ENCODE results near the gene SVEP1. TPM values are rescaled to one million over a fixed set of nuclear protein-coding genes. Genes with fewer than 3 reads are reported as not detected.

SVEP1 gene
- total RNA-seq, 1 experiment from 2014 or later, result 0.45 TPM

DNA sequence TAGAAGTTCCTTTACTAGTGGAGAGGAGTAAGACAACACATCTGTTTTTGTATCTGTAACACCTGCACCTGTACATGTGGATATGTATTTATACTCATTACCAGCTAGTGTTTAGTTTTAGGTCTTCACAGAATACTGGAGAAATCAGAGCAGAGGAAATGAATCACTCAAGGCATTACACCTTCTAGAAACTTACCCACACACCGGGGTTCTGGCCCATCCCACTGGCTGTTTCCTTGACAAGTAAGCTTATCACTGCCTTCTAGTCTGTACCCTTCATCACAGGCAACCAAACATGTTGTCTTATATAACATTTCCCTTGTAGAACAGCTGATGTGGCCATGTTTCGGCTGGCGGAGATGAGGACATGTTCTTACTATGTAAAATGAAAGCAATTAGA lies 76.7 kb downstream of the SVEP1 start:
- ChIA-PET CTCF (no interaction called here), POLR2A (ENCODE audit: low non-redundant PET) (no interaction called here)
- TF ChIP-seq EZH2 (IDR thresholded peaks at IDR 0.05; ENCODE audit: borderline replicate concordance, low read depth, low read length, poor library complexity, severe bottlenecking), result no peak
- TF ChIP-seq, protein P1, sequence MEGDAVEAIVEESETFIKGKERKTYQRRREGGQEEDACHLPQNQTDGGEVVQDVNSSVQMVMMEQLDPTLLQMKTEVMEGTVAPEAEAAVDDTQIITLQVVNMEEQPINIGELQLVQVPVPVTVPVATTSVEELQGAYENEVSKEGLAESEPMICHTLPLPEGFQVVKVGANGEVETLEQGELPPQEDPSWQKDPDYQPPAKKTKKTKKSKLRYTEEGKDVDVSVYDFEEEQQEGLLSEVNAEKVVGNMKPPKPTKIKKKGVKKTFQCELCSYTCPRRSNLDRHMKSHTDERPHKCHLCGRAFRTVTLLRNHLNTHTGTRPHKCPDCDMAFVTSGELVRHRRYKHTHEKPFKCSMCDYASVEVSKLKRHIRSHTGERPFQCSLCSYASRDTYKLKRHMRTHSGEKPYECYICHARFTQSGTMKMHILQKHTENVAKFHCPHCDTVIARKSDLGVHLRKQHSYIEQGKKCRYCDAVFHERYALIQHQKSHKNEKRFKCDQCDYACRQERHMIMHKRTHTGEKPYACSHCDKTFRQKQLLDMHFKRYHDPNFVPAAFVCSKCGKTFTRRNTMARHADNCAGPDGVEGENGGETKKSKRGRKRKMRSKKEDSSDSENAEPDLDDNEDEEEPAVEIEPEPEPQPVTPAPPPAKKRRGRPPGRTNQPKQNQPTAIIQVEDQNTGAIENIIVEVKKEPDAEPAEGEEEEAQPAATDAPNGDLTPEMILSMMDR (conservative IDR thresholded peaks at IDR 0.05; ENCODE audit: low read depth, low read length), result no peak
- BruUV-seq (replicated peaks), result no TSS peak
- intact Hi-C loops (cut with micrococcal nuclease; ENCODE audit: unreplicated experiment), result no loop called here
- H3K27ac ChIP-seq (ENCODE audit: low read depth, low read length, poor library complexity, severe bottlenecking), result no peak overlapping the region
- no peaks in the 10 kb centered on the region for H3K36me3 ChIP-seq (ENCODE audit: insufficient read depth, low read length, poor library complexity, severe bottlenecking)
- peaks cover 14% of the 10 kb centered on the region for H3K27me3 ChIP-seq (replicated peaks; ENCODE audit: insufficient read depth, low read depth, low read length, poor library complexity)
- no peak overlapping the region for H3K4me3 ChIP-seq (ENCODE audit: low read depth, low read length, poor library complexity, severe bottlenecking)
- no peaks in the 10 kb centered on the region for H3K9me3 ChIP-seq (ENCODE audit: low read depth, low read length, poor library complexity, severe bottlenecking)
- DNase-seq (ENCODE audit: low spot score), result no peak
- H3K4me1 ChIP-seq (ENCODE audit: insufficient read depth, low read length, poor library complexity, severe bottlenecking), result no peaks in the 10 kb centered on the region

DNA sequence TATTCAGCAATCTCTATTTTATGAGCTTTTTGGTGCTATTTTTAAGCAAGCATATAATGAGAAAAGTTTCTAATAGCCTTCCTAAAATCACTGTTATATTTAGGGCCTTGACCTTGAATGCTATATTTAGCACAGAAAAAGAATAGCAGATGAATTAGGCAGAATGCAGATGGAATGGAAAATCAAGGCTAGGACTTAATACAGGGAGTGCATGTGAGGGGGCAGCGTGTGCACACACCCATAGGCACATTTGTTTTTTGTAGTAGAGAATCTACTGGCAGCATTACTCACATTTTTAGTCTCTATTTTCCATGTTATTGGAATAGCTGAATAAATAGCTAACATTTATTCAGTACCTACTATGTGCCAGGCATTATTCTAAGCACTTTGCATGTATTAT lies 79.9 kb downstream of the SVEP1 start:
- ChIA-PET POLR2A (ENCODE audit: low non-redundant PET) (no interaction called here), CTCF (no interaction called here)
- Histone ChIP-seq H3K4me3 (ENCODE audit: low read depth, low read length, poor library complexity, severe bottlenecking) (no peak overlapping the region), H3K36me3 (ENCODE audit: insufficient read depth, low read length, poor library complexity, severe bottlenecking) (no peaks in the 10 kb centered on the region), H3K4me1 (ENCODE audit: insufficient read depth, low read length, poor library complexity, severe bottlenecking) (no peaks in the 10 kb centered on the region), H3K27me3 (replicated peaks; ENCODE audit: insufficient read depth, low read depth, low read length, poor library complexity) (no peaks in the 10 kb centered on the region), H3K9me3 (ENCODE audit: low read depth, low read length, poor library complexity, severe bottlenecking) (no peaks in the 10 kb centered on the region), H3K27ac (ENCODE audit: low read depth, low read length, poor library complexity, severe bottlenecking) (no peak overlapping the region)
- DNase-seq (ENCODE audit: low spot score), result no peak
- TF ChIP-seq, protein P1 (conservative IDR thresholded peaks at IDR 0.05; ENCODE audit: low read depth, low read length), result no peak
- TF ChIP-seq EZH2 (IDR thresholded peaks at IDR 0.05; ENCODE audit: borderline replicate concordance, low read depth, low read length, poor library complexity, severe bottlenecking), result no peak
- no TSS peak for BruUV-seq (replicated peaks)
- intact Hi-C loops (cut with micrococcal nuclease; ENCODE audit: unreplicated experiment), result no loop called here

DNA sequence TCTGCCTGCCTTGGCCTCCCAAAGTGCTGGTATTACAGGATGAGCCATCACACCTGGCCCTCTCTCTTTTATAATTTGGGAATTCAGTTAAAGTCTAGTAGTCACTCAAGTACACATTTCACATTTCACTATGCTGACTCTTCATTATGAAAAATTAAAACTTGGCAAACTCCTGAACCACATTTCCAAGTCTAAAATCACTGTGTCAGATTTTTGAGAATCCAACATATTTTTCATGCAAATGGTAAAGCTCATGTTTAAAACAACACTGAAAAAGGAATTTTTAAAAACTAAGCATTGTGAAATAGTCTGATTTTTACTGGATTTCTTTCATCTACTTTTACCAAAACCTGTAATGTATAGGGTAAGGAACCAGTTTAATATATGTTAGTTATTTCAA lies 92.3 kb downstream of the SVEP1 start:
- Histone ChIP-seq H3K4me1 (ENCODE audit: insufficient read depth, low read length, poor library complexity, severe bottlenecking) (no peaks in the 10 kb centered on the region), H3K27ac (ENCODE audit: low read depth, low read length, poor library complexity, severe bottlenecking) (no peak overlapping the region), H3K9me3 (ENCODE audit: low read depth, low read length, poor library complexity, severe bottlenecking) (no peaks in the 10 kb centered on the region), H3K27me3 (replicated peaks; ENCODE audit: insufficient read depth, low read depth, low read length, poor library complexity) (peaks cover 7% of the 10 kb centered on the region), H3K36me3 (ENCODE audit: insufficient read depth, low read length, poor library complexity, severe bottlenecking) (no peaks in the 10 kb centered on the region), H3K4me3 (ENCODE audit: low read depth, low read length, poor library complexity, severe bottlenecking) (no peak overlapping the region)
- POLR2A ChIA-PET (ENCODE audit: low non-redundant PET), result no interaction called here
- CTCF ChIA-PET, result no interaction called here
- intact Hi-C loops (cut with micrococcal nuclease; ENCODE audit: unreplicated experiment), result no loop called here
- TF ChIP-seq, protein P1 (conservative IDR thresholded peaks at IDR 0.05; ENCODE audit: low read depth, low read length), result no peak
- TF ChIP-seq EZH2 (IDR thresholded peaks at IDR 0.05; ENCODE audit: borderline replicate concordance, low read depth, low read length, poor library complexity, severe bottlenecking), result no peak
- BruUV-seq (replicated peaks), result no TSS peak
- DNase-seq (ENCODE audit: low spot score), result no peak

Data from A673 (cell line).